Activated CD4-positive, CD25-positive, alpha-beta regulatory T cell treated with anti-CD3 and anti-CD28 coated beads, Interleukin-2, amount 50 U/mL, for 24 hours (primary cell): ENCODE data around the gene SPP1.

Experiments
- ATAC-seq, 2 donors: fragments of 150-1000 bp; cut with Tn5 transposase; one replicate each; pipeline ENCODE4 v1.10.0; 2021; ENCODE audit warnings: mild to moderate bottlenecking in 1 of 2, moderate library complexity in 1 of 2

SPP1 gene

GRCh38 chr4:87956501-87956900, 19.0 kb upstream of the SPP1 start:
- no peak for ATAC-seq

- no peak for ATAC-seq
Observed at GRCh38 chr4:87957061-87957460, 18.5 kb upstream of the SPP1 start.

- ATAC-seq, result no peak
Observed at GRCh38 chr4:87961993-87962392, 13.5 kb upstream of the SPP1 start.

GRCh38 chr4:87962398-87963146, 12.9 kb upstream of the SPP1 start:
- ATAC-seq, result no peak

GRCh38 chr4:87965501-87965975, 10.0 kb upstream of the SPP1 start:
- no peak for ATAC-seq

- no peak for ATAC-seq
Observed at GRCh38 chr4:87966095-87966496, 9.4 kb upstream of the SPP1 start.

GRCh38 chr4:87967193-87967592, 8.3 kb upstream of the SPP1 start:
- ATAC-seq, result no peak

GRCh38 chr4:87970121-87970520, 5.4 kb upstream of the SPP1 start:
- no peak for ATAC-seq

- no peak for ATAC-seq
Observed at GRCh38 chr4:87971866-87972265, 3.6 kb upstream of the SPP1 start.

- peak; percentile 61 to 70 for ATAC-seq
Observed at GRCh38 chr4:87973283-87974169, 2.0 kb upstream of the SPP1 start.

- ATAC-seq, result no peak
Observed at GRCh38 chr4:87974856-87975462, 555 bp upstream of the SPP1 start.

- no peak for ATAC-seq
Observed at GRCh38 chr4:87977521-87978278, 2.2 kb downstream of the SPP1 start.

- ATAC-seq, result no peak
Observed at GRCh38 chr4:87978681-87979080, 3.2 kb downstream of the SPP1 start.

- no peak for ATAC-seq
Observed at GRCh38 chr4:87979810-87980209, 4.3 kb downstream of the SPP1 start.

- no peak for ATAC-seq
Observed at GRCh38 chr4:87981486-87981885, 6.0 kb downstream of the SPP1 start.

GRCh38 chr4:87982036-87982435, 6.5 kb downstream of the SPP1 start:
- no peak for ATAC-seq

- ATAC-seq, result no peak
Observed at GRCh38 chr4:87982446-87983010, 7.0 kb downstream of the SPP1 start.

- no peak for ATAC-seq
Observed at GRCh38 chr4:87983996-87984395, 8.5 kb downstream of the SPP1 start.

GRCh38 chr4:87985097-87985886, 9.8 kb downstream of the SPP1 start:
- ATAC-seq, result peak; percentile 88

GRCh38 chr4:87985887-87986200, 10.3 kb downstream of the SPP1 start:
- ATAC-seq, result no peak

- no peak for ATAC-seq
Observed at GRCh38 chr4:87986508-87986907, 11.0 kb downstream of the SPP1 start.

GRCh38 chr4:87989765-87990164, 14.3 kb downstream of the SPP1 start:
- ATAC-seq, result no peak
